Measurements from ENCODE around the gene DOCK1. TPM values are rescaled to one million over a fixed set of nuclear protein-coding genes. Genes with fewer than 3 reads are reported as not detected.

Gene DOCK1
- total and polyA plus RNA-seq, 8 donors, result 46.4 to 77.7 (median 71.3) TPM

DNA sequence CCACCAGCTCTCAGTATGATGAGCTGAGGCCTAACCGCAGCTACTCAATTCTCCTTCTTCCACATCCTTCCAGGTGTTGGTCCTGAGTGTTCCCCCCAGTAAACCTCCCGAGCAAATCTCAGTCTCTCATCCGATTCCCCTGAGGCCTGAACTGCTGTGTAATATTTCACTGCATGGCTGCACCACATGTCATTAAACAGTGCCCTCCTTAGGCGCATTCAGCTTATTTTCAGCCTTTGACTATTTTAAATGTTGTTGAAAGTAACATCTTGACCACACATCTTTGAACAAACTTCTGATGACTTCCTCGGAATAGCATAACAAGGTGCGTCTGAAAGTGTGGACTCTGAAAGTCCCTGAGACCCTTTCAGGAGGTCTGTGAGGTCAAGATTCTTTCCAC, 581.1 kb downstream of the DOCK1 start:
- intact Hi-C loops (cut with DNase I), result no loop called here
- Histone ChIP-seq H3K27ac (no peak overlapping the region), H3K4me3 (no peak overlapping the region), H3K9me3 (no peaks in the 10 kb centered on the region), H3K27me3 (peaks cover 0 to 8% of the 10 kb centered on the region in 2 donors), H3K36me3 (no peaks in the 10 kb centered on the region), H3K4me1 (no peaks in the 10 kb centered on the region)
- TF ChIP-seq, protein P1, sequence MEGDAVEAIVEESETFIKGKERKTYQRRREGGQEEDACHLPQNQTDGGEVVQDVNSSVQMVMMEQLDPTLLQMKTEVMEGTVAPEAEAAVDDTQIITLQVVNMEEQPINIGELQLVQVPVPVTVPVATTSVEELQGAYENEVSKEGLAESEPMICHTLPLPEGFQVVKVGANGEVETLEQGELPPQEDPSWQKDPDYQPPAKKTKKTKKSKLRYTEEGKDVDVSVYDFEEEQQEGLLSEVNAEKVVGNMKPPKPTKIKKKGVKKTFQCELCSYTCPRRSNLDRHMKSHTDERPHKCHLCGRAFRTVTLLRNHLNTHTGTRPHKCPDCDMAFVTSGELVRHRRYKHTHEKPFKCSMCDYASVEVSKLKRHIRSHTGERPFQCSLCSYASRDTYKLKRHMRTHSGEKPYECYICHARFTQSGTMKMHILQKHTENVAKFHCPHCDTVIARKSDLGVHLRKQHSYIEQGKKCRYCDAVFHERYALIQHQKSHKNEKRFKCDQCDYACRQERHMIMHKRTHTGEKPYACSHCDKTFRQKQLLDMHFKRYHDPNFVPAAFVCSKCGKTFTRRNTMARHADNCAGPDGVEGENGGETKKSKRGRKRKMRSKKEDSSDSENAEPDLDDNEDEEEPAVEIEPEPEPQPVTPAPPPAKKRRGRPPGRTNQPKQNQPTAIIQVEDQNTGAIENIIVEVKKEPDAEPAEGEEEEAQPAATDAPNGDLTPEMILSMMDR (IDR thresholded peaks at IDR 0.05), result no peak
- no peak for DNase-seq
- ATAC-seq, result no peak

DNA sequence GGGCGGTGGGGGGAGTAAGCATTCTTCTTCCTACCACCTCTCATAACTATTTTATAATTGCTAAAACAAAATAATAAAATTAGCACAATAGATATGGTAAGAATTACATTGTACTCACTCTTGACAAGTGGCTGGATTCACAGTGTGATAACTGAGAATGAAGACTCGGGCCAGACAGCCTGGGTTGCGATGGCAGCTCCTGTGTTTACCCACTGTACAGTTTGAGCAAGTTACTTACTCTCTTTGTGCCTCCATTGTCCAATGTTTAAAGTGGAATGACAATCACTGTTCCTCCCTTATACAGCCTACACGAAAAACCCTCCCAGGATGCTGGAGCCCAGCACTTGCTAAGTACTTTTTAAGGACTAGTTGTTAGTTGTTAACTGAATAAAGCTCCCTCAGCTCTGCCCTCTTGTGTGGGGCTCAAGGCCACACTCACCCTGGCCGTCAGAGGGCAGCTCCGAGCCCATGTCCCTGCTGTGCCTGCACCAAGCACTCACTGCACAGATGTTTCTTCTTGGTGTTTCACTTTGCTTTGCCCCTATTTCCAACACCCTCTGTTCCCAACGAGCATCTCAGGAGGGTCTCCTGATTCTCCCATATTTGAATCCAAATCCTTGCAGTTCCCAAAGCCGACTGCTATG, 587.5 kb downstream of the DOCK1 start:
- no peak for DNase-seq
- Histone ChIP-seq H3K4me1 (no peaks in the 10 kb centered on the region), H3K9me3 (no peaks in the 10 kb centered on the region), H3K36me3 (no peaks in the 10 kb centered on the region), H3K27me3 (peaks cover 0 to 14% of the 10 kb centered on the region in 2 donors), H3K27ac (no peak overlapping the region), H3K4me3 (no peak overlapping the region)
- TF ChIP-seq, protein P1 (IDR thresholded peaks at IDR 0.05), result no peak
- peak; percentile 41 for ATAC-seq
- intact Hi-C loops (cut with DNase I), result no loop called here

DNA sequence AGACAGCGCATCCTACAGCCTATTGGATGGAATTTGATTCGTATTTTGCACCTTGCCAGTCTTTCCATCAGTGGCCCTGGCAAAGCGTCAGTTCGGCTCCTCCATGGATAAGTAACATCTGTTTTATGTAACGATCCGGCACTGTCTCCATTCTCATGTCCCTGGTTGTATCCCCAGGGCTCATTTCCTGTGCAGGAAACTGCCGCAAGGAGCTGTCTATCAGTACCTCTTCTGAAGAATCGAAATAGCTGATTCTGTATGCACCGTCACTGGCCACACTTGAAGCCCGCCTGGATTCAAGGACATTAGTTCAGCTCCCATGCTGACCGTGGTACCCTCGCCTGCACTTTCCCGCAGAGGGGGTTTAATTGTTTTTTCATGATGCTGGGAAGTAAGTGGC, 590.8 kb downstream of the DOCK1 start:
- intact Hi-C loops (cut with DNase I), result no loop called here

DNA sequence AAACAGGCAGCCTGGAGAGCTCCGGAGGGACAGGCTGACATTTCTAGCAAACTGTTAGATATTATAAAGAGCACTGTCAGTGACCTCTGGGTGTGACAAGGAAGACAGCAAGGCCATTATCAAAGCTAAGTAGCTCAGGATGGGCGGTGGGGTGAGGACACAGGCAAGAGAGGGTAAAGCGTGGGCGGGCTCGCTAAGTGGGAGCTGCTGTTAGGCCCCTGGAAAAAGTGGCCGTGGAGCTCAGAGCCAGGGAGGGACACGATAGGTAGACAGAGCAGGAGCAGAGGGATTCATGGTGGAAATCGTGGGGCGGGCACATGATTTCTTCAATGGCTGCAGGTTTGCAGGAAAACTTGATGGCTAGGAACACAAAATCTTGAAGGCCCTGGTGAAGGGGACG, 592.5 kb downstream of the DOCK1 start:
- H3K27me3 ChIP-seq, result peaks cover 0 to 14% of the 10 kb centered on the region in 2 donors
- H3K36me3 ChIP-seq, result no peaks in the 10 kb centered on the region
- H3K27ac ChIP-seq, result no peak overlapping the region
- TF ChIP-seq, protein P1 (IDR thresholded peaks at IDR 0.05), result no peak
- DNase-seq (no peak), ATAC-seq (no peak)
- intact Hi-C loops (cut with DNase I), result no loop called here
- H3K4me3 ChIP-seq, result no peak overlapping the region
- H3K4me1 ChIP-seq, result no peaks in the 10 kb centered on the region
- H3K9me3 ChIP-seq, result no peaks in the 10 kb centered on the region

More for the DNA sequence above, 590.8 kb downstream of the DOCK1 start:
- Histone ChIP-seq H3K27ac (no peak overlapping the region), H3K36me3 (no peaks in the 10 kb centered on the region), H3K9me3 (no peaks in the 10 kb centered on the region), H3K4me1 (no peaks in the 10 kb centered on the region), H3K4me3 (no peak overlapping the region), H3K27me3 (peaks cover 0 to 21% of the 10 kb centered on the region in 2 donors)
- ATAC-seq, result no peak
- TF ChIP-seq, protein P1 (IDR thresholded peaks at IDR 0.05), result no peak
- no peak for DNase-seq

DNA sequence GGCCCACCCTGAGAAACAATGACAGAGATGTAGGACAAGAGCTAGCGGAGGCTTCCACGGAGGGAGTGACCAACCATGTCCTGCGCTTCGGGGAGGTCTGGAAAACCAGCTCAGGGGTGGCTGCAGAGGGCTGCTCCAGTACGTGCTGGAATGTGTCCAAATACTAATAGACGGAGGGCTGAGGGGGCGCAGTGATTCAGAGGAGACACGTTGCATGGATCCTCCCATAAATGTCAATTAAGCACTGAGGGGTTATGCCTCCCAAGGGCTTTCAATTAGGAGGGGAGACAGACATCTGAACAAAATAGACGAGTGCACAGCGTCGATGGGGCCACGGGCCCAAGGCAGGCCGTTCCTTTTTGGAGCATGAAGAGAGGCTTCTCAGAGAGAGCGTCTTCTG, 592.9 kb downstream of the DOCK1 start:
- no peak overlapping the region for H3K27ac ChIP-seq
- H3K36me3 ChIP-seq, result no peaks in the 10 kb centered on the region
- H3K9me3 ChIP-seq, result no peaks in the 10 kb centered on the region
- H3K4me1 ChIP-seq, result no peaks in the 10 kb centered on the region
- no peak overlapping the region for H3K4me3 ChIP-seq
- DNase-seq (no peak), ATAC-seq (no peak)
- TF ChIP-seq, protein P1 (IDR thresholded peaks at IDR 0.05), result no peak
- H3K27me3 ChIP-seq, result peaks cover 0 to 12% of the 10 kb centered on the region in 2 donors
- intact Hi-C loops (cut with DNase I), result no loop called here
